Effector memory CD4-positive, alpha-beta T cell (primary cell): ENCODE measurements around the gene NID1.
"Not testable (repeated sequence)": the region's sequence is repeated elsewhere in the genome, so short reads cannot be mapped to it uniquely, and the experiment has no call there.

Experiments used
- DNase-seq, 3 donors: peaks; one replicate each; pipeline ENCODE4 v3.0.0-alpha.2; 2020
- H3K27ac ChIP-seq: 2 replicates; pipeline ENCODE4 v1.7.0; 2013; ENCODE audit warnings: mild to moderate bottlenecking, low read length, moderate library complexity; ENCODE audit not compliant: insufficient read depth, poor library complexity, severe bottlenecking
- H3K27me3 ChIP-seq: replicated peaks from 2 replicates; pipeline ENCODE4 v1.7.0; 2013; ENCODE audit warnings: mild to moderate bottlenecking, low read length; ENCODE audit not compliant: insufficient read depth, control insufficient read depth, poor library complexity, severe bottlenecking
- H3K36me3 ChIP-seq: 2 replicates; pipeline ENCODE4 v1.7.0; 2013; ENCODE audit warnings: mild to moderate bottlenecking, low read length, moderate library complexity; ENCODE audit not compliant: control insufficient read depth, insufficient read depth
- H3K4me1 ChIP-seq: 2 replicates; pipeline ENCODE4 v1.7.0; 2013; ENCODE audit warnings: low read length, mild to moderate bottlenecking; ENCODE audit not compliant: control insufficient read depth, insufficient read depth, poor library complexity, severe bottlenecking
- H3K4me3 ChIP-seq: 2 replicates; pipeline ENCODE4 v1.7.0; 2013; ENCODE audit warnings: low read length, low read depth, mild to moderate bottlenecking; ENCODE audit not compliant: insufficient read depth, poor library complexity, severe bottlenecking
- H3K9me3 ChIP-seq: 2 replicates; pipeline ENCODE4 v1.7.0; 2013; ENCODE audit warnings: mild to moderate bottlenecking, low read length, moderate library complexity; ENCODE audit not compliant: control insufficient read depth

NID1 gene

GRCh38 chr1:236082526-236082925 is 17.6 kb upstream of the NID1 start:
- no peak for DNase-seq
- Histone ChIP-seq H3K36me3 (no peaks in the 10 kb centered on the region), H3K27me3 (no peaks in the 10 kb centered on the region), H3K4me1 (no peaks in the 10 kb centered on the region), H3K4me3 (no peak overlapping the region), H3K27ac (no peak overlapping the region), H3K9me3 (no peaks in the 10 kb centered on the region)

DNA sequence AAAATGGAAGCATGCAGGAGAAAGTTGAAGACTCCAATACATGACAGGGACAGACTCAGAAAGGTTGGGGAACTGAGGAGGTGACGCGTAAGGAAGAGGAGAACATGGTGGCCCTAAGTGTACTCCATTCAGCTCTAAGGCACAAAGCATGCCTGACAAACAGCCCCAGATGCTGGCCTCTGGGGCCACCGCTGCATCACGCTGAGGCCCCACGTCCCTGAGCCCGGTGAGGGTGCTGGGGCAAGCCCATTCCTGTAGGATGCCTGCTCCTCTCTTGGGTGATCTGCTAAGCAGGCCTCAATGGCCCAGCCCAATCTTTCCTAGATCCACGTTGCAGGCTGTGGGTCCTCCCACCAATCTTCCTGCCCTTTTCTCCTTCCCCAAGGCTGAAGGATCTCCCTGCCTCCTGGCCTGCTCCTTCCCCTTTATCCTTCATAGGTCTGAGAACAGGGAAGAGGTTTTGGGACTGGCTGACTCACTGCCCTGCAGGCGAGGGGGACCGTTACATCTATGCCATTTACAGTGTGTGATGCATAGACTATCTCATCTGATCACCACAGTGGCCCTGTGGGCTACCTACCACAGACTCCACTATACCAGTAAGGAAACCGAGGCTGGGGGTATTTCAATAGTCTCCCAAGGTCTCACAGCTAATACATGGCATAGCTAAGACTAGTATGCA is 16.8 kb upstream of the NID1 start:
- Histone ChIP-seq H3K4me1 (no peaks in the 10 kb centered on the region), H3K36me3 (no peaks in the 10 kb centered on the region), H3K9me3 (no peaks in the 10 kb centered on the region), H3K27me3 (no peaks in the 10 kb centered on the region), H3K4me3 (no peak overlapping the region), H3K27ac (no peak overlapping the region)
- no peak for DNase-seq

- no peak overlapping the region for H3K27ac ChIP-seq
- H3K4me1 ChIP-seq = no peaks in the 10 kb centered on the region
- no peak overlapping the region for H3K4me3 ChIP-seq
- H3K36me3 ChIP-seq = no peaks in the 10 kb centered on the region
- DNase-seq = no peak
- no peaks in the 10 kb centered on the region for H3K9me3 ChIP-seq
- H3K27me3 ChIP-seq = no peaks in the 10 kb centered on the region
Observed at GRCh38 chr1:236079703-236080102, 14.8 kb upstream of the NID1 start.

DNA sequence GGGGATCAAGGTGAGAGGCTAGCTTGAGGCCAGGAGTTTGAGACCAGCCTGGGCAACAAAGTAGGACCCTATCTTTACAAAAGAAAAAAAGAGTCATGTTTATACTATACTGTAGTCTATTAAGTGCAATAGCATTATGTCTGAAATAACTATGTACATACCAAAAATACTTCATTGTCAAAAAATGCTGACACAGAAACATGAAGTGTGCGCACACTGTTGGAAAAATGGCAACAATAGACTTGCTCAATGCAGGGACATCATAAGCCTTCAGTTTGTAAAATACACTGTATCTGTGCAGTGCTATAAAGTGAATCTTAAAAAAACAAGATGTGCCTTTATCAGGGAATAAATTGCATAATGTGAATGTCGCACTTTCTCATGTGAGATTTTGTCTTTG is 14.1 kb upstream of the NID1 start:
- Histone ChIP-seq H3K27me3 (no peaks in the 10 kb centered on the region), H3K27ac (no peak overlapping the region), H3K4me1 (no peaks in the 10 kb centered on the region), H3K4me3 (no peak overlapping the region), H3K9me3 (no peaks in the 10 kb centered on the region), H3K36me3 (no peaks in the 10 kb centered on the region)
- DNase-seq = no peak

DNA sequence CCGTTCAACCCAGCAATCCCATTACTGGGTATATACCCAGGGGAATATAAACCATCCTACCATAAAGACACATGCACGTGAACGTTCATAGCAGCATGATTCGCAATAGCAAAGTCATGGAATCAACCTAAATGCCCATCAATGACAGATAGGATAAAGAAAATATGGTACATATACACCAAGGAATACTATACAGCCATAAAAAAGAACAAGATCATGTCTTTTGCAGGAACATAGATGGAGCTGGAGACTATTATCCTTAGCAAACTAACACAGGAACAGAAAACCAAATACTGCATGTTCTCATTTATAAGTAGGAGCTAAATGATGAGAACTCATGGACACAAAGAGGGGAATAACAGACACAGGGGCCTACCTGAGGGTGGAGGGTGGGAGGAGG is 13.2 kb upstream of the NID1 start:
- H3K4me1 ChIP-seq, H3K27ac ChIP-seq: not testable (repeated sequence)

GRCh38 chr1:236075848-236076247 is 11.0 kb upstream of the NID1 start:
- Histone ChIP-seq H3K4me1 (no peaks in the 10 kb centered on the region), H3K36me3 (no peaks in the 10 kb centered on the region), H3K27ac (no peak overlapping the region), H3K9me3 (no peaks in the 10 kb centered on the region), H3K4me3 (no peak overlapping the region), H3K27me3 (no peaks in the 10 kb centered on the region)
- DNase-seq = no peak

More for the DNA sequence above, 13.2 kb upstream of the NID1 start:
- not testable (repeated sequence) for H3K9me3 ChIP-seq, H3K27me3 ChIP-seq, DNase-seq, H3K36me3 ChIP-seq, H3K4me3 ChIP-seq

DNA sequence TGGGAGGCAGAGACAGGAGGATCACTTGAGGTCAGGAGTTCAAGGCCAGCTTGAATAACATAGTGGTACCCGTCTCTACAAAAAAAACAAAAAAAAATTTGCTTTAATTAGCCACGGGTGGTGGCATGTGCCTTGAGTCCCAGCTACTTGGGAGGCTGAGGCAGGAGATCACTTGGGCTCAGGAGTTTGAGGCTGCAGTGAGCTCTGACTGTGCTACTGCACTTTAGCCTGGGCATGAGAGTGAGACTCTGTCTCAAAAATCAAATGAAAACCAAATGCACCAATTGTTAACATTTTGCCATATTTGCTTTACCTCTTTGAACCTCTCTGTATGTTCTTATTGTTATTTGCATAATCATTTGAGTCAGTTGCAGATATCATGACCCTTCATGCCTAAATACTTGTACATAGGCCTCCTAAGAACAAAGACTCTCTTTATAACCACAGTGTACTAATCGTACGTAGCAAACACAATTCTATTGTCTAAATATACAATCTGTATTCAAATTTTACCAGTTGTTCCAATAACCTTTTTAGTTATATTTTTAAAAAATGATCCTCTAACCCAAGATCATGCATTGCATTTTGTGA is 8.5 kb upstream of the NID1 start:
- no peak for DNase-seq
- Histone ChIP-seq H3K27ac (no peak overlapping the region), H3K27me3 (no peaks in the 10 kb centered on the region), H3K9me3 (no peaks in the 10 kb centered on the region), H3K4me3 (no peak overlapping the region), H3K36me3 (no peaks in the 10 kb centered on the region), H3K4me1 (no peaks in the 10 kb centered on the region)

GRCh38 chr1:236072001-236072400 is 7.1 kb upstream of the NID1 start:
- H3K27me3 ChIP-seq = no peaks in the 10 kb centered on the region
- H3K36me3 ChIP-seq = no peaks in the 10 kb centered on the region
- no peak for DNase-seq

DNA sequence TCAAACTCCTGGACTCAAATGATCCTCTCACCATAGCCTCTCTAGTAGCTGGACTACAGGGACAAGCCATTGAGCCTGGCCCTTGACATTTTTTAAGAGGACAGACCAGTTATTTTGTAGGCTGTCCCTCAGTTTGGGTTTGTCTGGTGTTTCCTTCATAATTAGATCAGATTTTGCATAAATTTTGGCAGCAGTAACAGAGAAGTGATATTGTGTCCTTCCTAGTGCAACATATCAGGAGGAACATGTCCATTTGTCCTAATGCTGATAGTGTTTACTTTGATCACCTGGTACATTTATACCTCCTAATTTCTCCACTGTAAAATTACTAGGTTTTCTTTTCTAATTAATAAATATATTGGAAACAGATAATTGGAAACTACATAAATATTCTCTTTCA is 5.9 kb upstream of the NID1 start:
- no peak overlapping the region for H3K4me3 ChIP-seq
- DNase-seq = no peak
- H3K9me3 ChIP-seq = no peaks in the 10 kb centered on the region
- no peak overlapping the region for H3K27ac ChIP-seq
- H3K36me3 ChIP-seq = no peaks in the 10 kb centered on the region
- peaks cover 12% of the 10 kb centered on the region for H3K4me1 ChIP-seq
- H3K27me3 ChIP-seq = no peaks in the 10 kb centered on the region

More at GRCh38 chr1:236072001-236072400, 7.1 kb upstream of the NID1 start:
- no peak overlapping the region for H3K4me3 ChIP-seq
- H3K4me1 ChIP-seq = peaks cover 2% of the 10 kb centered on the region
- H3K9me3 ChIP-seq = no peaks in the 10 kb centered on the region
- H3K27ac ChIP-seq = no peak overlapping the region

DNA sequence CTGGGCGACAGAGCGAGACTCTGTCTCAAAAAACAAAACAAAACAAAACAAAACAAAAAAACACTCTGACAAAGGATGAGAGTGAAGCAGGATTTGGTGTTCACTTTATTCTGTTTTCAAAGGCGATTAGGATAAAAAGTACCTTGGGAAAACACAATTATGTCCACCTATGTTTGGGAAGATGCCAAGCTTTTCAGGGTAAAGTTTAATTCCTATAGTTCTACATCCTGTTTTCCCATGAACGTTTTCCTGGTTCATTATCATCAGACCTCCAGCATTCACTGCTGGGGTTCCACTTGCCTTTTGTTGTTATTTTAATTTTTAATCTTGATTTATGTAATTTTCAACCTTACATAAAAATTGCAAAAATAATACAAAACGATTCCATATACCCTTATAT is 4.9 kb upstream of the NID1 start:
- Histone ChIP-seq H3K4me1 (peaks cover 21% of the 10 kb centered on the region), H3K36me3 (no peaks in the 10 kb centered on the region), H3K9me3 (no peaks in the 10 kb centered on the region), H3K4me3 (no peak overlapping the region), H3K27ac (no peak overlapping the region), H3K27me3 (peaks cover 7% of the 10 kb centered on the region)
- DNase-seq = no peak
